ENCODE data around the gene HSD17B8.

The HSD17B8 gene

GRCh38 chr6:33171880-33172687 lies 32.4 kb upstream of the HSD17B8 start:
- DNase-seq (ENCODE audit: low read depth) = no peak

- no peak for DNase-seq (ENCODE audit: low read depth)
These were observed 31.5 kb upstream of the HSD17B8 start for GRCh38 chr6:33172688-33173534.

DNA sequence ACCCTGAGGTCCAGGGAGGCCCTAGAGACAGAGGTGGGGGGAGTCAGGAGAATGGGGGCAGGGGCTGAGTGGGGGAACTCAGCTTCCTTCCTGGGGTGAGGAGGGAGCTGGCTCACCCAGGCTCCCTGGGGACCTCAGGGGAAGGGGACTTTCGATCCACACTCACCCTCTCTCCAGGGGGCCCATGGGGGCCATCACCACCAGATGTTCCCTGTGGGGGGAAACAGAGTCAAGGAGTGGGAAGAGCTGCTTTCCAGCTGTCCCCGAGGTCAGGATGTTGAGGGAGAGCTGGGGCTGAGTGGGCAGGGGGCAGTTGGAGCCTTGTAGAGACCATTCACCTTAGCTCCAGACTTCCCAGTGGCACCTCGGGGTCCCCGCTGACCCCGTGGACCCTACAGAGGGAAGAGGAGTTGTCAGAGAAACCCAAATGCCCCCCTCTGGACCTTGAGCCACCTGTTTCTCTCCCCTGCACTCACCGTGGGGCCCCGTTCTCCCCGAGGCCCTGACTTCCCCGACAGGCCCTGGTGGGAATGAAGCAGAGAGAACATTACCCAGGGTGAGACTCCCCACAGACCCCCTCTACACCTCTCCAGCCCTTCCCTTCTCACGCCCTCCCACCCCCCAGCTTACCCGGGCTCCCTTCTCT lies 30.8 kb upstream of the HSD17B8 start:
- no peak for DNase-seq (ENCODE audit: low read depth)

DNA sequence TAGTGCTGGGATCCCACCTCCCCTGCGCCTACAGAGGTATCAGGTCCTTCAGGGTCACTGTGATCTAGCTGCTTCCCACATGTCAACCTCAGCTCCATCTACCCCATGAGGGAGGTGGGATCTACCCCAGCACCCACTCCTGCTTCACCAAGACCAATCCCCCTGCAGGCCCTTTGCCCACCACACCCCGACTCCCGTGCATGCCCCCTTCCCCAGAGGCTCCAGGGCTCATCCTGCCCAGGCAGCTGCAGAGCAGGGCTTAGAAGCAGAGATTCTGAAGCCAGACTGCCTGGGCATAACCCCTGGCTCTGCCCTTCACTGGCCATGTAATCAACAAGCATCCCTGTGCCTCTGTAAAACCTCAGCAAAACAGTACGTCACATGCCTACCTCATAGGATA lies 29.7 kb upstream of the HSD17B8 start:
- no peak for DNase-seq (ENCODE audit: low read depth)

DNA sequence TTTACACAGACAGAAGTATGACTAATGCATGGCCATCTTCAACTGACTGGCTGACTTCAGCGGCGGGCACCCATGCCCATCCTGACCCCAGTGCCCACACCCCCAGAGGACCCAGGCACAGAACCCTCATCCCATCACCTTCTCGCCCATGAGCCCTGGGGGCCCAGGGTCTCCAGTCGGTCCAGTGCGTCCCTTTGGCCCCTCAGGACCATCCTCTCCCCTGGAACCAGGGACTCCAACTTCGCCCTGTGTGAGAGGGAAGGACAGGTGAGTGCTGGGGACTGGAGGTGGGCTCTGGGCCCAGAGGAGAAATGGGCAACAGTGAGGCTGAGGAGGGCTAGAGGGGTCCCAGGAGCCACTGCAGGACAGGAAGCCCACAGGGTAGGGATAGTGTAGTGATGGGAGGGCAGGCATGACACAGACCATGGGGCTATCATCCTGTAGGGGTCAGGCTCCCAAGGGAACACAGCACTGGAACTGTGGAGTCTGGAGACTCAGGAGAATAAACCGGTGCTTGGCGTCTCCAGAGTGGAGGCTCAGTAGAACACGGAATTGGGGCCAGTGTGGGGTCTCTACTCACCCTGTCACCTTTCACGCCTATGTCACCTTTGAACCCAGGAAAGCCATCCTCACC lies 28.9 kb upstream of the HSD17B8 start:
- no peak for DNase-seq (ENCODE audit: low read depth)

GRCh38 chr6:33176906-33177305 lies 27.5 kb upstream of the HSD17B8 start:
- DNase-seq (ENCODE audit: low read depth) = no peak

GRCh38 chr6:33177552-33178446 lies 26.7 kb upstream of the HSD17B8 start:
- no peak for DNase-seq (ENCODE audit: low read depth)

DNA sequence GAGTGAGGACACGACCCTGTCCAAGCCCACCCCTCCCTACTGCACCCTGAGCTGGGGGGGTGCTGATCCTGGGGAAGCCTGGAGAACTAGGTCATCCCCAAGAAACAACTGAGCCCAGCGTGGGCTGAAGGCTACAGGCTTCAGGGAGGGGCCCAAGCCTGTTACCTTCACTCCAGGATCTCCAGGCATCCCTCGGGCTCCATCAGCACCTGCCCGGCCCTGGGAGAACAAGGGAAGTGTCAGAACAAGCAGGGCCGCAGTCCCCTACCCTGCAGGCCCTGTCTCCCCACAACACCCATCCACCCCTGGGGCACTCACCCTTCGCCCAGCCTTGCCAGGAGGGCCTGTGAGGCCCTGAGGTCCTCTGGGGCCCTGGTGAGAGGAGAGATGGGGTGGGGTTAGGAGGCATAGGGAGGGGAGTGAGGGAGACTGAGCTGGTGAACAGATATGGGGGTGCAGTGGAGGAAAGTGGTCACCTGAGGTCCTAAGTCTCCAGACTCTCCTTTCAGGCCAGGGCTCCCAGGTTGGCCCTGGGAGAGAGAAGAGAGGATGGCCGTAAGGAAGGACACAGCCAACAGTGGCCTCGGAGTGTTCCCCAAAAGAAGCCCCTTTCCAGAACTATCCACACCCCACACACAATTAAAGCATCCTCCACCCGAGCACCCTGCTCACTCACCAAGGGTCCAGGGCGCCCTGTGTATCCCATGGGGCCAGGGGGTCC lies 25.5 kb upstream of the HSD17B8 start:
- no peak for DNase-seq (ENCODE audit: low read depth)

DNA sequence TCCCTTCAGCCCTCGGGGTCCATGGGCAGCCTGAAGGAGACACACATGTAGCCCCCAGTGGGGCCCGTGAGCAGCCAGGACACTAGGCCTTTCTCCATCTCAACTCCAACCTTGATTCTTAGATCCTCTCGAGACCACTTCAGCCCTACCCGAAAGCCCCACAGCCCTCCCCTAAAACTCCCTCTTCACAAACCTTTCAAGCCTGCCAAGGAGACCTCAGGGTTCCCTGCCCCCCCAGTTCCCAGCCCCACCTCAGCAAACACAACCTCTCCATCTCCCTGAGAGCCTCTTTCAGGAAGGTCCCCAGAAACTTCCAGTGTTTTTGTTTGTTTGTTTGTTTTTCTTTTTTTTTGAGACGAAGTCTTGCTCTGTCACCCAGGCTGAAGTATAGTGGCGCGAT lies 23.3 kb upstream of the HSD17B8 start:
- DNase-seq (ENCODE audit: low read depth) = no peak

- no peak for DNase-seq (ENCODE audit: low read depth)
These were observed 21.3 kb upstream of the HSD17B8 start for GRCh38 chr6:33183071-33183683.

GRCh38 chr6:33185190-33185589 lies 19.3 kb upstream of the HSD17B8 start:
- DNase-seq (ENCODE audit: low read depth) = no peak

GRCh38 chr6:33185654-33186187 lies 18.7 kb upstream of the HSD17B8 start:
- no peak for DNase-seq (ENCODE audit: low read depth)

GRCh38 chr6:33187809-33188208 lies 16.6 kb upstream of the HSD17B8 start:
- DNase-seq (ENCODE audit: low read depth) = no peak

- no peak for DNase-seq (ENCODE audit: low read depth)
These were observed 15.3 kb upstream of the HSD17B8 start for GRCh38 chr6:33189164-33189563.

GRCh38 chr6:33189625-33190448 lies 14.6 kb upstream of the HSD17B8 start:
- no peak for DNase-seq (ENCODE audit: low read depth)

DNA sequence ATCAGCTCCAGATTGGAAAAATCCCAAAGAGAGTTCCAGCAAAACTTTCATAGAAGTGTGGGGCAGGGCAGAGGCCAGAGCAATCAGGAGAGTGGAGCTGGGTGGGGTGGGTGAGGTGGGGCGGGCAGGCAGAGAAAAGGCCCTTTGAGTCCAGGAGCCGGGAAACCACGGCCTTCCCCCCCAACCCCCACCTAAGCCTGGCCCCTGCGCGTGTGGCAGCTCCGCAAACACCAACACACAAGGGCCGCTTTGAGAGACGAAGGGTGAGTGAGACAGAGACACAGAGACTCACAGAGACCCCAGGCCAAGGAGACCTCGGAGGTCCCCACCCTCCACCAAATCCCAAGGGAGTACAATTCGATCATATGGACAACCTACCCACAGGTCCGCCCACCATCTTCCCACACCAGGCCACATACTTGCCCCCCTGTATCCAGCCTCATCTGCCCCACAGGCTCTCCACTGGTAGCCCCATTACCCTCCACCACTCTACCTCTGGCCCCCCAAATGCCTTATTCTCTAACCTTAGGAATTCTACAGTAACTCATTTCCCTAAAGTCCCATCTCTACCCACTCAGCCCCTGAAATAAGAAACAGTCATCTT lies 13.8 kb upstream of the HSD17B8 start:
- no peak for DNase-seq (ENCODE audit: low read depth)

GRCh38 chr6:33191383-33192104 lies 12.9 kb upstream of the HSD17B8 start:
- DNase-seq (ENCODE audit: low read depth) = no peak

DNA sequence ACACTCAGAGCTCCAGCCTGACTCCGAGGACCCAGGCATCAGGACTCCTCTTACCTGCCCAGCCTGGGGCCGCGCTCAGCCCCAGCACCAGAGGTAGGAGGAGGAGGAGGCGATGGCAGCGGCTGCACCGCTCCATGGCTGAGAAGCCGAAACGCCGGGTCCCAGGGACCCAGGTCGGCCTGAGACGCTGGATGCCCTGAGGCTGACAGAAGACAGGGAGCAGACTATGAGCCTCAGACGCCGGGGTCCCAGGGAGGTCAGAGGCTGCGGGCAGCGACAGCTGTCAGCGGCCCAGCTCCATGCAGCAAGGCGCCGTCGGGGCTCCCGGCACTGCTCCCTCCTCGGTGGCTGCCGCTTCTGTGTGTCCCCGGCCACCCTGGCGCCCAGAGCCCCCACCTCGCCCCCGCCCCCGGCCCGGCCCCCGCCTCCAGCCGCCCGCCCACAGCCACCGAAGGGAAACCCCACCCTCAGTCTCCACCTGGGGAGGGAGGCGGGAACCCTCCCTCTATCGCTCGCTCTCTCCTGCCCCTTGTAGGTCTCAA lies 12.3 kb upstream of the HSD17B8 start, which contains the start of gene COL11A2:
COL11A2 (minus strand) TSS at position 363 of the 542 bp plus-strand sequence; CDS start at position 136, 227 bp downstream.
- DNase-seq (ENCODE audit: low read depth) = no peak

Measured in activated T-helper 1 cell treated with Interleukin-2 at 50 U/mL for 16 hours (primary cell).